ENCODE results near the gene KIF19. TPM values are rescaled to one million over a fixed set of nuclear protein-coding genes. Genes with fewer than 3 reads are reported as not detected.

Gene KIF19
- total RNA-seq, 1 donor from 2014 or later, result 2.2 TPM

DNA sequence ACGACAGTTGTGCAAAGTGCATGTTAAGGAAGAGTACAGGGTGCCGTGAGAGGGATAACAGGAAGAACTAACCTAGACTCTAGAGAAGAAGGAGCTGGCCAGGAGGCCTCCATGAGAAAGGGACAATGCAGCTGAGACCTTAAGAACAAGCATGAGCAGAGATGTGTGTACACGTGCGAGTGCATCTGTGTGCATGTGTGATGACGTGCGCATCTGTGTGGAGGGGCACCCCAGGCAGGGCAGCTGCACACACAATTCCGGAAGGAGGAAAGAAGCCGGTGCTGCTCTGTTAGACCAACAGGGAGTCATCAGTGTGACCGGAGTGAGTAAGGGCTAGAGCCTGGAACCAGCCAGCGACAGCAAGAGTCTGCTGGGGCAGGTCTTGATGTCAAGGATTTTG is 7.6 kb upstream of the KIF19 start:
- H3K4me1 Mint-ChIP-seq (ENCODE audit: low read depth), result no peaks in the 10 kb centered on the region
- TF ChIP-seq, protein P1, sequence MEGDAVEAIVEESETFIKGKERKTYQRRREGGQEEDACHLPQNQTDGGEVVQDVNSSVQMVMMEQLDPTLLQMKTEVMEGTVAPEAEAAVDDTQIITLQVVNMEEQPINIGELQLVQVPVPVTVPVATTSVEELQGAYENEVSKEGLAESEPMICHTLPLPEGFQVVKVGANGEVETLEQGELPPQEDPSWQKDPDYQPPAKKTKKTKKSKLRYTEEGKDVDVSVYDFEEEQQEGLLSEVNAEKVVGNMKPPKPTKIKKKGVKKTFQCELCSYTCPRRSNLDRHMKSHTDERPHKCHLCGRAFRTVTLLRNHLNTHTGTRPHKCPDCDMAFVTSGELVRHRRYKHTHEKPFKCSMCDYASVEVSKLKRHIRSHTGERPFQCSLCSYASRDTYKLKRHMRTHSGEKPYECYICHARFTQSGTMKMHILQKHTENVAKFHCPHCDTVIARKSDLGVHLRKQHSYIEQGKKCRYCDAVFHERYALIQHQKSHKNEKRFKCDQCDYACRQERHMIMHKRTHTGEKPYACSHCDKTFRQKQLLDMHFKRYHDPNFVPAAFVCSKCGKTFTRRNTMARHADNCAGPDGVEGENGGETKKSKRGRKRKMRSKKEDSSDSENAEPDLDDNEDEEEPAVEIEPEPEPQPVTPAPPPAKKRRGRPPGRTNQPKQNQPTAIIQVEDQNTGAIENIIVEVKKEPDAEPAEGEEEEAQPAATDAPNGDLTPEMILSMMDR (IDR thresholded peaks at IDR 0.05; ENCODE audit: unreplicated experiment), result no peak
- H3K27me3 Mint-ChIP-seq, result peaks cover 28% of the 10 kb centered on the region
- no peaks in the 10 kb centered on the region for H3K36me3 Mint-ChIP-seq (ENCODE audit: insufficient read depth)
- no peak for DNase-seq (ENCODE audit: low spot score, unreplicated experiment)
- H3K9me3 Mint-ChIP-seq (ENCODE audit: low read depth), result no peaks in the 10 kb centered on the region
- no peak overlapping the region for H3K4me3 Mint-ChIP-seq (ENCODE audit: low read depth)
- no peak overlapping the region for H3K27ac Mint-ChIP-seq

- no peak for DNase-seq (ENCODE audit: low spot score, unreplicated experiment)
- no peak overlapping the region for H3K4me3 Mint-ChIP-seq (ENCODE audit: low read depth)
- no peaks in the 10 kb centered on the region for H3K36me3 Mint-ChIP-seq (ENCODE audit: insufficient read depth)
- no peaks in the 10 kb centered on the region for H3K9me3 Mint-ChIP-seq (ENCODE audit: low read depth)
- H3K27ac Mint-ChIP-seq, result no peak overlapping the region
- peaks cover 4% of the 10 kb centered on the region for H3K4me1 Mint-ChIP-seq (ENCODE audit: low read depth)
- TF ChIP-seq, protein P1 (IDR thresholded peaks at IDR 0.05; ENCODE audit: unreplicated experiment), result no peak
- H3K27me3 Mint-ChIP-seq, result peaks cover 69% of the 10 kb centered on the region
Measured at GRCh38 chr17:74324521-74324920, 1.5 kb upstream of the KIF19 start.

- H3K27me3 Mint-ChIP-seq, result peaks cover 70% of the 10 kb centered on the region
- H3K9me3 Mint-ChIP-seq (ENCODE audit: low read depth), result no peaks in the 10 kb centered on the region
- TF ChIP-seq, protein P1 (IDR thresholded peaks at IDR 0.05; ENCODE audit: unreplicated experiment), result no peak
- H3K4me3 Mint-ChIP-seq (ENCODE audit: low read depth), result peak overlapping the region; percentile 31
- no peak for DNase-seq (ENCODE audit: low spot score, unreplicated experiment)
- peaks cover 5% of the 10 kb centered on the region for H3K4me1 Mint-ChIP-seq (ENCODE audit: low read depth)
- H3K36me3 Mint-ChIP-seq (ENCODE audit: insufficient read depth), result no peaks in the 10 kb centered on the region
- no peak overlapping the region for H3K27ac Mint-ChIP-seq
Measured at GRCh38 chr17:74325376-74325742, 667 bp upstream of the KIF19 start.

- H3K4me1 Mint-ChIP-seq (ENCODE audit: low read depth), result peaks cover 8% of the 10 kb centered on the region
- peaks cover 60% of the 10 kb centered on the region for H3K27me3 Mint-ChIP-seq
- H3K27ac Mint-ChIP-seq, result no peak overlapping the region
- no peaks in the 10 kb centered on the region for H3K9me3 Mint-ChIP-seq (ENCODE audit: low read depth)
- no peak for DNase-seq (ENCODE audit: low spot score, unreplicated experiment)
- TF ChIP-seq, protein P1 (IDR thresholded peaks at IDR 0.05; ENCODE audit: unreplicated experiment), result no peak
- H3K4me3 Mint-ChIP-seq (ENCODE audit: low read depth), result peak overlapping the region; percentile 41
- no peaks in the 10 kb centered on the region for H3K36me3 Mint-ChIP-seq (ENCODE audit: insufficient read depth)
Measured at GRCh38 chr17:74326506-74326905, 480 bp downstream of the KIF19 start.

DNA sequence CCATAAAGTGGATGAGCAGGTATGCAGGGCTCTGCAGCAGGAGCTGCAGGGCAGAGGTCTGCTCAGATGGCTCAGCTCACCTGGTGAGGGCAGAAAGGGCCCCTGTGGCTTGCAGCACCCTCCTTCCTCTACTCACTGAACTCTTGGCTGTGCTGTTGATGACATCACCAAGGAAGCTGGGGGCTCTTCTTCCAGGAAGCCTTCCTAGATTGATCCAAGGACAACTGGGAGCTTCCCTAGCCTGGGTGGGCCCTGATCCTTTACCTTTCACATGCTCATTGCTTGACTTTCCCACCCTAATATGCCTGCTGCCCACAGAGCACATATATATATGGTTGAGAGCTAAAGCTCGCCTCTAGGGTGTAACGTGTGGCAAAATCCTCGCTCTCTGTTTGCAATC is 2.5 kb downstream of the KIF19 start:
- peaks cover 45% of the 10 kb centered on the region for H3K27me3 Mint-ChIP-seq
- H3K27ac Mint-ChIP-seq, result no peak overlapping the region
- no peak overlapping the region for H3K4me3 Mint-ChIP-seq (ENCODE audit: low read depth)
- TF ChIP-seq, protein P1 (IDR thresholded peaks at IDR 0.05; ENCODE audit: unreplicated experiment), result no peak
- peaks cover 18% of the 10 kb centered on the region for H3K4me1 Mint-ChIP-seq (ENCODE audit: low read depth)
- no peaks in the 10 kb centered on the region for H3K9me3 Mint-ChIP-seq (ENCODE audit: low read depth)
- no peak for DNase-seq (ENCODE audit: low spot score, unreplicated experiment)
- no peaks in the 10 kb centered on the region for H3K36me3 Mint-ChIP-seq (ENCODE audit: insufficient read depth)

All from progenitor cell of endocrine pancreas (in vitro differentiated cells).